Panc1 (cell line): ENCODE results near the gene COL6A1. TPM values are rescaled to one million over a fixed set of nuclear protein-coding genes. Genes with fewer than 3 reads are reported as not detected.

Experiments used
- ATAC-seq: fragments of 200-7000 bp; cut with Tn5 transposase; 2 replicates; pipeline ENCODE4 v1.9.1; 2020; ENCODE audit warnings: mild to moderate bottlenecking, moderate library complexity
- BruUV-seq: library from RNA; stranded (reverse); fragments of 400-500 nt; replicated peaks from 2 replicates; lab custom pipeline; 2021; lab: Mats Ljungman, UMichigan
- CTCF ChIA-PET: fragments of 300-600 bp; sonication (Branson Sonifier 250); formaldehyde crosslinking; loops from one replicate; lab custom pipeline; 2022; ENCODE audit warnings: antibody characterized with exemption; lab: Charles Lee
- POLR2A ChIA-PET: fragments of 300-600 bp; sonication (Branson Sonifier 250); formaldehyde crosslinking; loops from one replicate; lab custom pipeline; 2022; ENCODE audit warnings: antibody characterized with exemption; lab: Charles Lee
- DNase-seq: peaks from one replicate; pipeline ENCODE4 v3.0.0-alpha.2; 2010; ENCODE audit warnings: low read depth, low spot score
- H3K27ac ChIP-seq: 2 replicates; pipeline ENCODE4 v1.5.1; 2011; ENCODE audit warnings: mild to moderate bottlenecking, low read length, inconsistent platforms
- H3K27me3 ChIP-seq: fragments of 200-500 bp; sonication (Bioruptor generic); 2 replicates; pipeline ENCODE4 v1.6.0; 2014; ENCODE audit warnings: low read length, inconsistent platforms; ENCODE audit not compliant: control insufficient read depth, insufficient read depth
- H3K36me3 ChIP-seq: fragments of 200-500 bp; sonication (Bioruptor generic); 2 replicates; pipeline ENCODE4 v1.5.1; 2014; ENCODE audit warnings: inconsistent platforms, mild to moderate bottlenecking, low read length, moderate library complexity; ENCODE audit not compliant: control insufficient read depth, insufficient read depth
- H3K4me1 ChIP-seq: 2 replicates; pipeline ENCODE4 v1.5.1; 2011; ENCODE audit warnings: inconsistent platforms, mild to moderate bottlenecking, low read length, moderate library complexity; ENCODE audit not compliant: control insufficient read depth, insufficient read depth
- H3K4me3 ChIP-seq, 2 experiments: 2 replicates each; pipeline ENCODE4 v1.5.1; 2011 to 2012; ENCODE audit warnings: low read depth in 2 of 2, low read length in 2 of 2, mild to moderate bottlenecking in 2 of 2, inconsistent platforms in 1 of 2, moderate library complexity in 1 of 2
- H3K9me3 ChIP-seq: fragments of 200-500 bp; sonication (Bioruptor generic); 2 replicates; pipeline ENCODE4 v1.5.1; 2014; ENCODE audit warnings: low read depth, mild to moderate bottlenecking, inconsistent platforms, low read length, moderate library complexity; ENCODE audit not compliant: control insufficient read depth, insufficient read depth
- POLR2AphosphoS5 ChIP-seq: IDR thresholded peaks from 2 replicates; pipeline ENCODE4 v1.6.1; 2012; ENCODE audit warnings: mild to moderate bottlenecking, low read depth, low read length, moderate library complexity
- SIN3A ChIP-seq: IDR thresholded peaks from 2 replicates; pipeline ENCODE4 v1.6.1; 2012; ENCODE audit warnings: low read depth, mild to moderate bottlenecking, low read length, moderate library complexity, borderline replicate concordance; ENCODE audit not compliant: insufficient read depth
- TCF7L2 ChIP-seq: IDR thresholded peaks from 2 replicates; pipeline ENCODE4 v1.6.1; 2011; ENCODE audit warnings: mild to moderate bottlenecking, low read depth, low read length, inconsistent platforms
- in situ Hi-C: cut with HindIII; loops from 2 replicates; pipeline ENCODE4 v1.10.0; 2016; ENCODE audit warnings: low sequenced_read_pairs, low pct_unique_long_range_greater_than_20kb
- intact Hi-C: fragments of 100-400 bp; cut with micrococcal nuclease; formaldehyde crosslinking; loops from one replicate; pipeline ENCODE4 v1.10.0; 2022; ENCODE audit not compliant: unreplicated experiment
- total RNA-seq: library from RNA; stranded (reverse); gene quantifications from one replicate; pipeline ENCODE4 v1.2.1, GENCODE V29; 2021; ENCODE audit not compliant: unreplicated experiment
- TF ChIP-seq, protein P1 (sequence below), 2 experiments: IDR thresholded peaks; 2 replicates each; pipeline ENCODE4 v1.6.1; 2011 to 2012; ENCODE audit warnings: low read depth in 2 of 2, control low read depth in 1 of 2, low read length in 1 of 2, mild to moderate bottlenecking in 1 of 2, moderate library complexity in 1 of 2; ENCODE audit not compliant: insufficient read depth in 1 of 2
- TF ChIP-seq, protein P2 (sequence below): fragments of 450-650 bp; IDR thresholded peaks from 2 replicates; pipeline ENCODE4 v1.5.1; 2017; ENCODE audit warnings: mild to moderate bottlenecking

The COL6A1 gene
- total RNA-seq, 1 experiment from 2014 or later: 34.2 TPM

DNA sequence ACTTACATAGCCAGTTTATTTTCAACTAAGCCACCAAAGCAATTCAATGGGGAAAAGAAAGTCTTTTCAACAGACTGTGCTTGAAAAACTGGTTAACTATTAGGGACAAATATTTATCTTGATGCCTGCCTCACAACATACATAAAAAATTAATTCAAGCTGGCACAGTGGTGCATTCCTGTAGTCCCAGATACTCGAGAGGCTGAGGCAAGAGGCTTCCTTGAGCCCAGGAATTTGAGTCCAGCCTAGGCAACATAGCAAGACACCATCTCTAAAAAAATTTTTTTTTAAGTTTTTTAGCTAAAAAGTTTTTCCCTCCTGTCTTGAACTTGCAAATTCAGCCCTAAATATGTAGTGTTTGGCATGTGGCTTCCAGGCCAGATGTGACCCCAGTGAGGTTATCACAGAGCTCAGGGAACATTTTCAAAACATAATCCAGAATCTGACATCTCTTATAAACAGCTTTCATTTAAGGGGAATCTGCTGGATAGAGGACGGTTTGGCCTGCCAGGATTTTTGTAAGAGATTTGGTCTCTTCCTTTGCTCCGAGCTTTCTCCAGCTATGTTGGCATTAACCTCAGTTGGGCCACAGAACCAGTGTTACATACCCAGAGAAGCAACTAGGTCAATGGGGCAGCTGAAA, 46.4 kb downstream of the COL6A1 start:
- Histone ChIP-seq H3K9me3 (no peaks in the 10 kb centered on the region), H3K36me3 (no peaks in the 10 kb centered on the region), H3K27ac (no peak overlapping the region), H3K4me3 (no peak overlapping the region), H3K4me1 (no peaks in the 10 kb centered on the region), H3K27me3 (peaks cover 2% of the 10 kb centered on the region; the same call in 1 of the 2 replicates)
- TF ChIP-seq, protein P1, sequence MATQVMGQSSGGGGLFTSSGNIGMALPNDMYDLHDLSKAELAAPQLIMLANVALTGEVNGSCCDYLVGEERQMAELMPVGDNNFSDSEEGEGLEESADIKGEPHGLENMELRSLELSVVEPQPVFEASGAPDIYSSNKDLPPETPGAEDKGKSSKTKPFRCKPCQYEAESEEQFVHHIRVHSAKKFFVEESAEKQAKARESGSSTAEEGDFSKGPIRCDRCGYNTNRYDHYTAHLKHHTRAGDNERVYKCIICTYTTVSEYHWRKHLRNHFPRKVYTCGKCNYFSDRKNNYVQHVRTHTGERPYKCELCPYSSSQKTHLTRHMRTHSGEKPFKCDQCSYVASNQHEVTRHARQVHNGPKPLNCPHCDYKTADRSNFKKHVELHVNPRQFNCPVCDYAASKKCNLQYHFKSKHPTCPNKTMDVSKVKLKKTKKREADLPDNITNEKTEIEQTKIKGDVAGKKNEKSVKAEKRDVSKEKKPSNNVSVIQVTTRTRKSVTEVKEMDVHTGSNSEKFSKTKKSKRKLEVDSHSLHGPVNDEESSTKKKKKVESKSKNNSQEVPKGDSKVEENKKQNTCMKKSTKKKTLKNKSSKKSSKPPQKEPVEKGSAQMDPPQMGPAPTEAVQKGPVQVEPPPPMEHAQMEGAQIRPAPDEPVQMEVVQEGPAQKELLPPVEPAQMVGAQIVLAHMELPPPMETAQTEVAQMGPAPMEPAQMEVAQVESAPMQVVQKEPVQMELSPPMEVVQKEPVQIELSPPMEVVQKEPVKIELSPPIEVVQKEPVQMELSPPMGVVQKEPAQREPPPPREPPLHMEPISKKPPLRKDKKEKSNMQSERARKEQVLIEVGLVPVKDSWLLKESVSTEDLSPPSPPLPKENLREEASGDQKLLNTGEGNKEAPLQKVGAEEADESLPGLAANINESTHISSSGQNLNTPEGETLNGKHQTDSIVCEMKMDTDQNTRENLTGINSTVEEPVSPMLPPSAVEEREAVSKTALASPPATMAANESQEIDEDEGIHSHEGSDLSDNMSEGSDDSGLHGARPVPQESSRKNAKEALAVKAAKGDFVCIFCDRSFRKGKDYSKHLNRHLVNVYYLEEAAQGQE (IDR thresholded peaks at IDR 0.05; ENCODE audit: insufficient read depth in 1 of 2, low read depth in 2 of 2, low read length in 1 of 2): no peak
- TF ChIP-seq, protein P2, sequence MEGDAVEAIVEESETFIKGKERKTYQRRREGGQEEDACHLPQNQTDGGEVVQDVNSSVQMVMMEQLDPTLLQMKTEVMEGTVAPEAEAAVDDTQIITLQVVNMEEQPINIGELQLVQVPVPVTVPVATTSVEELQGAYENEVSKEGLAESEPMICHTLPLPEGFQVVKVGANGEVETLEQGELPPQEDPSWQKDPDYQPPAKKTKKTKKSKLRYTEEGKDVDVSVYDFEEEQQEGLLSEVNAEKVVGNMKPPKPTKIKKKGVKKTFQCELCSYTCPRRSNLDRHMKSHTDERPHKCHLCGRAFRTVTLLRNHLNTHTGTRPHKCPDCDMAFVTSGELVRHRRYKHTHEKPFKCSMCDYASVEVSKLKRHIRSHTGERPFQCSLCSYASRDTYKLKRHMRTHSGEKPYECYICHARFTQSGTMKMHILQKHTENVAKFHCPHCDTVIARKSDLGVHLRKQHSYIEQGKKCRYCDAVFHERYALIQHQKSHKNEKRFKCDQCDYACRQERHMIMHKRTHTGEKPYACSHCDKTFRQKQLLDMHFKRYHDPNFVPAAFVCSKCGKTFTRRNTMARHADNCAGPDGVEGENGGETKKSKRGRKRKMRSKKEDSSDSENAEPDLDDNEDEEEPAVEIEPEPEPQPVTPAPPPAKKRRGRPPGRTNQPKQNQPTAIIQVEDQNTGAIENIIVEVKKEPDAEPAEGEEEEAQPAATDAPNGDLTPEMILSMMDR: no peak
- TF ChIP-seq TCF7L2 (no peak), SIN3A (no peak), POLR2AphosphoS5 (no peak)
- BruUV-seq: no TSS peak
- in situ Hi-C loops (no loop called here), intact Hi-C loops (no loop called here)
- POLR2A ChIA-PET: no interaction called here
- CTCF ChIA-PET: no interaction called here
- DNase-seq (no peak), ATAC-seq (no peak)

DNA sequence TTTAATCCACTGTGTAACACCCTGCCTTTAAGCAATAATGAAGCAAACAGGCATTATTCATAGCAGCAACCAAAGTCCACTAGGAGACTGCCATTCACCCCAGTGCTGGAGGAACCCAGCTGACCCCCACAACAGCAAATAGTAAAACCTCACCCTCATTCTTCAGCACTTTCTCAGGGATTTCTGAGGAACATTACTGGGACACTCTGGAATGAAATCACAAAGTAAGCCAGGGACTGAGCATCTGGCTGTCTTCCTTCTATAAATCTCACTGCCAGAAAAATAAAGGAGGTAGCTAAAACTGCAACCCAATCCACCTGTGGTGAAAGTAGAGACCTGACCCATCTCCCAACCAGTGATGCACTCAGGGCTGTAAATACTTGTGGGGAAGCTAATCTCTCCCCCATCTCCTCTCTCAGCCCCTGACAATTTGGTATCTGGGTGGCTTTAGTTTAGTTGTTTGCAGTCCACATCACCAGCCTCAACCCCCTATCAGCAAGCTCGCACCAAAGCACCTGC, 47.1 kb downstream of the COL6A1 start:
- no TSS peak for BruUV-seq
- Histone ChIP-seq H3K4me3 (no peak overlapping the region), H3K36me3 (no peaks in the 10 kb centered on the region), H3K4me1 (no peaks in the 10 kb centered on the region), H3K27ac (no peak overlapping the region), H3K27me3 (peaks cover 2% of the 10 kb centered on the region; the same call in 1 of the 2 replicates), H3K9me3 (no peaks in the 10 kb centered on the region)
- TF ChIP-seq, protein P1 (IDR thresholded peaks at IDR 0.05; ENCODE audit: insufficient read depth in 1 of 2, low read depth in 2 of 2, low read length in 1 of 2): no peak
- TF ChIP-seq, protein P2: no peak
- no peak for TF ChIP-seq POLR2AphosphoS5
- TF ChIP-seq SIN3A: no peak
- TF ChIP-seq TCF7L2: no peak
- intact Hi-C loops (no loop called here), in situ Hi-C loops (no loop called here)
- no peak for ATAC-seq
- CTCF ChIA-PET: interaction anchor here (0.8 kb wide), 1 partner anchor 55 kb away, joined by 3 read pairs; no protein-coding TSS in a partner anchor
- DNase-seq: no peak
- POLR2A ChIA-PET: no interaction called here
